HG02885 (cell line): ENCODE data around the gene POP5.
"Not testable (repeated sequence)": the region's sequence is repeated elsewhere in the genome, so short reads cannot be mapped to it uniquely, and the experiment has no call there.

Experiments
- ATAC-seq: cut with Tn5 transposase; IDR thresholded peaks from one replicate; pipeline ENCODE4 v1.9.1; 2021; ENCODE audit warnings: mild to moderate bottlenecking; ENCODE audit not compliant: unreplicated experiment, poor library complexity

POP5 gene, protein sequence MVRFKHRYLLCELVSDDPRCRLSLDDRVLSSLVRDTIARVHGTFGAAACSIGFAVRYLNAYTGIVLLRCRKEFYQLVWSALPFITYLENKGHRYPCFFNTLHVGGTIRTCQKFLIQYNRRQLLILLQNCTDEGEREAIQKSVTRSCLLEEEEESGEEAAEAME

DNA sequence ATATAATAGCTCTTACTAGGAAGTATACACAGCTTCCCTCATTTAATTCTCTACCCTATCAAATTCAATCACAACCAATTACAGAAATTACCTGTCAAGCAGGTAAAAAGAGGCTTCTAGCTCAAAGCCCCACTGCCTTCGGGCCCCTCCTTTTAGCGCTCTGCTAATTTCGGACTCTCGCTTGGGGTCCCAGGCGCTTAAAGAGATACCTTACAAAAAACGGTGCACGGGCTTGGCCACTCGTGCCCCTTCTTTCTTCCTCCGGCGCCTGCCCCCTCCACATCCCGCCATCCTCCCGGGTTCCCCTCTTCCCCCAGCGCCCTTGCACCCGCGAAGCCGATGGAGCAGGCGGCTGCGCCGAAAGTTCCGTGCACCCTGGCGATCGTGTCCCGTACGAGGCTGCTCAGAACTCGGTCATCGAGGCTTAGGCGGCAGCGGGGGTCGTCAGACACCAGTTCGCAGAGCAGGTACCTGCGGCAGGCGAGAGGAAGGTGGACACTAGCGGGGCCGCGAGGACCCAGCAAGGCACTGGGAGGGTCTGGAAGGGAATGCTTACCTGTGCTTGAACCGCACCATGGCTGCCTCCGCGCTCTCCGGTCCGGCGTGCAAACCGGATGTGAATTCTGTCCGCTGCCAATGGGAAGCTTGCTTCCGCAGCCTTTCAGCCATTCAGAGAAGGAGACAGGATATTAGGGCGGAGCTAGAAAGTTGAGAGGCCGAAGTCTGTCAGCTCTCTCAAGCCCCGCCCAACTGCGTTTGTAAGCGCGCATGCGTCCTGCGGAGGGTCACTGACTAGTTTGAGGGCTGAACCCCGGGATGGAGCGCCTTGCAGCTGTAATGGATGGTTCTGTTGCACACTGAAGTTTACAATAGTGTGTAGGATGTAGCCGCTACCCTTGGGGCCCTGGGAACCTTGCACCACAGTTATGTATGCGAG lies at the start of gene POP5:
POP5 (minus strand) TSS at position 616 of the 937 bp plus-strand sequence; CDS start at position 576, 40 bp downstream.
- peak; percentile 94 for ATAC-seq

DNA sequence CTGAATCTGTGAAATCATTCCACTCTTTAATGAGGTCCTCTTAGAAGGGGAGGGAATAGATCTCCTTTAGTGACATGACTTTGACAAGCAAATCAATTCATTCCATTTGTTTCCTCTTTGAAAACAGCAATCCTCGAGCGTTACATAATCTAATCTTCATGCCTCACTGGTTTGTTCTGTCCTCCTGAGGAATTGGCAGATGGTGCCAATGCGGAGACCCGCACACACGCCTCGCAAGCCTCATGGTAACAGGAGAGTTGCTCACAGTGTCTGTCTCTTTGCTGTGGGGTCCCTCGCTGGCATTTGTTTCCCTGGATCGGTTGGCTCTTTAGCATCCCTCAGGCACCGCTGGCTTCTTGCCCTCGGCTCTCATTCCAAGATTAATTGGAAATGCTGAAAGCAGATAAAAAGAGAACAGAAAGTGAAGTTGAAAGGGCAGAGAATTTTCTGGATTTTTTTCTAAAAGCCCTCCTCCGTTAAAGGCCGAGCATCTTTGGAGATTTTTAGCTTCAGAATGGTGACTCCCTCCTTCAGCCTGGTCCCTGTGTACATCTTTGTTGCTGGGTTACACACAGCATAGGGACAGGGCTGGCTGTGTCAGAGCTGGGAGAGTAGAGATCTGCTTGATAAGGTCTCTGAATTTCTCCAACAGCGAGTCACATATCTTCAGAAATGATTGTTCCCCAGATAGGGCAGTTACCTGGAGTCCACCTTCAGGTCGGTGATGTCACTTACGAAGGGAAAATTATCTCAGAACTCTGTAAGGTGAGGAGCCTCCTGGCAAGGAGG lies 49.1 kb upstream of the POP5 start:
- ATAC-seq, result no peak

DNA sequence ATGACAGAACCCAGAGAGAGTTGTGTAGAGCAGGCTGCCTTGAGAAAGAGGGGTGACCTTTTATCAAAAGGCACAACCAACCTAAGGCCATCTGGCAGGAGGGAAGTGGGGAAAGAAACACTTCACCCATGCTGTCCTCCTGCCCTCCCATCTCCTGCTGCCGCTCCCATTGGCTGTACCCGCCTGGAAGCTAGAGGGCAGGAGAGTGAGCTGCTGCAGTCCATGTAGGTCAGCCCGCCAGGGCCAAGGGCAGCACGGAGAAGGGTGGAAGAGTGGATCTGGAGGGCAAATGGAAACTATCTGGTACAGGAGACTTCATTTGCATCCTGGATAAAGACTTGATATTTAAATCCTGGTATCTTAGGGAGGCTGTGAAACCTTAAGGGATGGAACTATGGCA lies 47.7 kb upstream of the POP5 start:
- ATAC-seq, result no peak

DNA sequence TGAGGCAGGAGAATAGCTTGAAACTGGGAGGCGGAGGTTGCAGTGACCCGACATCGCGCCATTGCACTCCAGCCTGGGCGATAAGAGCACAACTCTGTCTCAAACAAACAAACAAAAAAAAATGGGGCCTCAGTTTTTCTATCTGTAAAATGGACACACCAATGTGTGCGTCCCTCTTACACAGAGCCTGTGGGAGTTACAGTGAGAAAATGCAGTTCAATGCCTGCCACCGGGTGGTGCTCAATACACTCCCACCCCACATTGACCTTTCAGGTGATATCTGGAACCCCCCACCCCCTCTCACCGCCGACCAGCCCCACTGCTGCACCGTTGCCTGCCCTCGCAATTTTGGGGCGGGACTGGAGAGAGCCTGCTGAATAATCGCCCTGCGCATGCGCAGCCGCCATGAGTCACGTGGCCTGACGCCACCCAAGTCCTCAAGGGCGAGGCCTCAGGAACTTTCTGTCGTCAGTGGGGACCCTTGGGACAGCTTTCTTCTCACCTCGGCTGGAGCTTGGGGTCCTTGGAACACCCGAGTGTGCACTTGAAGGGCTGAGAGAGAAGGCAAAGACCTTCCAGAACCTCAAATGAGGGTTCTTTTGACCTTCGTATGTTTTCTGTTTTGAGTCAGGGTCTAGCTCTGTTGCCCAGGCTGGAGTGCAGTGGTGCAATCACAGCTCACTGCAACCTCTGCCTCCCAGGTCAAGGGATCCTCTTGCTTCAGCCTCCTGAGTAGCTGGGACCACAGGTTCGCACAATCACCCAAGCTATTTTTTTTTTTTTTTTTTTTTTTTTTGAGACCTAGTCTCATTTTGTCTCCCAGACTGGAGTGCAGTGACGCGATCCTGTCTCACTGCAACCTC lies 44.6 kb upstream of the POP5 start:
- no peak for ATAC-seq

GRCh38 chr12:120620624-120621023 lies 39.4 kb upstream of the POP5 start:
- ATAC-seq, result no peak

- ATAC-seq, result no peak
These were observed 37.9 kb upstream of the POP5 start for GRCh38 chr12:120618954-120619615.

DNA sequence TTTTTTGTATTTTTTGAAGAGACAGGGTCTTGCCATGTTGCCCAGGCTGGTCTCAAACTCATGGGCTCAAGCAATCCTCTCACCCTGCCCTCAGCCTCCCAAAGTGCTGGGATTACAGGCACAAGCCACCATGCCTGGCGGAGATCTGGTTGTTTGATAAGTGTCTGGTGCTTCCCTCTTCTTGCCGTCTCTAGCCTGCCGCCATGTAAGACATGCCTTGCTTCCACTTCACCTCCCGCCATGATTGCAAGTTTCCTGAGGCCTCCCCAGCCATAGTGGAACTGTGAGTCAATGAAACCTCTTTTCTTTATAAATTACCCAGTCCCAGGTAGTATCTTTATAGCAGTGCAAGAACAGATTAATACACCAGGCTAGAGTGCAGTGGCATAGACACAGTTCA lies 36.6 kb upstream of the POP5 start:
- not testable (repeated sequence) for ATAC-seq

- ATAC-seq, result not testable (repeated sequence)
These were observed 36.0 kb upstream of the POP5 start for GRCh38 chr12:120617193-120617592.

GRCh38 chr12:120614848-120615247 lies 33.6 kb upstream of the POP5 start:
- no peak for ATAC-seq

DNA sequence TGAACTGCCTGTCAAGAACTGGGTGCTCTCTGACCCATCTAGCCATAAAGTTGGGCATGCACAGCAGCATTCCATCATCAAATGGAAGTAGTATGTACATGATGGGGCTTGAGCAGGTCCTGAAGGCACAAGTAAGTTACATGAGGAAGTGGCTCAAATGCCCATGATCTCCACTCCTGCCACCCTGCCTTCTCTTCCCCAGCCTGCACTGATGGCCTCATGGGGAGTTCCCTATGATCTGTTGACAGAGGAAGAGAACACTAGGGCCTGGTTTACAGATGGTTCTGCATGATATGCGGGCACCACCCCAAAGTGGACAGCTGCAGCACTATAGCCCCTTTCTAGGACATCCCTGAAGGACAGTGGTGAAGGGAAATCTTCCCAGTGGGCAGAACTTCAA lies 30.3 kb upstream of the POP5 start:
- not testable (repeated sequence) for ATAC-seq

GRCh38 chr12:120610560-120610959 lies 29.4 kb upstream of the POP5 start:
- no peak for ATAC-seq

GRCh38 chr12:120602416-120602815 lies 21.2 kb upstream of the POP5 start:
- not testable (repeated sequence) for ATAC-seq

DNA sequence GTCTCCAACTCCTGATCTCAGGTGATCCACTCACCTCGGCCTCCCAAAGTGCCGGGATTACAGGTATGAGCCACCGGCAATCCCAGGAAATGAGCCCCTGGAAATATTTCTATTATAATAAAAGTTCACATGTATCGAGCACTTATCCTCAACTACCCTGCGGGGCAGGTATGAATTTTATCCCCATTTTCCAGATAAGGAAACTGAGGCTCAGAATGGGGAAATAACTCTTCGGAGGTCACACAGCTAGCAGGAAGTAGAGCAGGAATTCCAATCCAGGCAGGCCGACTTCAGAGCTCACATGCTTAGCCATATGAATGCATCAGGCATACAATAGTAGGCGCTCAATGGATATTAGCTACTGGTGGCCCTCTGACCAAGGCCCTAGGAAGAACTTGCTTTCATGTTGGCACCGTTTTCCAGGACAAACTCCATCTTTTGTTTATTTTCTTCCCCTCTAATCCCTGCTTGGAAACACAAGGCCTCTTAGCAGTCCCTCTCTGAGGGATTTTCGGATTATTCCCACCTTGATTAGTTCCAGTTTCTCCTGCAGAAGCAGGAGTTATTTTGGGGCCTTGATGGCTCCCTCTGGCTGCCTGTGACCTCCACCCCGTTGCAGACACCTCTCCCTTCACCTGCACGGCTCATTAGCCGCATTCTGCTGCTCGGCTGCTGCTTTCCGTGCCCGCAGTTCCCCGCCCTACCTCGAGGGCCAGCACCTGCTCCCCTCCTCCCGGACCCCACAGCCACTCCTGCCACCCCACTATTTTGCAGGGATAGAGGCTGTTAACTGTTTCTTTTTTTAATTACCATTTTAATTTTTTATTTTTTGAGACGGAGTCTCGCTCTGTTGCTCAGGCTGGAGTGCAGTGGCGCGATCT lies 18.7 kb upstream of the POP5 start:
- no peak for ATAC-seq

DNA sequence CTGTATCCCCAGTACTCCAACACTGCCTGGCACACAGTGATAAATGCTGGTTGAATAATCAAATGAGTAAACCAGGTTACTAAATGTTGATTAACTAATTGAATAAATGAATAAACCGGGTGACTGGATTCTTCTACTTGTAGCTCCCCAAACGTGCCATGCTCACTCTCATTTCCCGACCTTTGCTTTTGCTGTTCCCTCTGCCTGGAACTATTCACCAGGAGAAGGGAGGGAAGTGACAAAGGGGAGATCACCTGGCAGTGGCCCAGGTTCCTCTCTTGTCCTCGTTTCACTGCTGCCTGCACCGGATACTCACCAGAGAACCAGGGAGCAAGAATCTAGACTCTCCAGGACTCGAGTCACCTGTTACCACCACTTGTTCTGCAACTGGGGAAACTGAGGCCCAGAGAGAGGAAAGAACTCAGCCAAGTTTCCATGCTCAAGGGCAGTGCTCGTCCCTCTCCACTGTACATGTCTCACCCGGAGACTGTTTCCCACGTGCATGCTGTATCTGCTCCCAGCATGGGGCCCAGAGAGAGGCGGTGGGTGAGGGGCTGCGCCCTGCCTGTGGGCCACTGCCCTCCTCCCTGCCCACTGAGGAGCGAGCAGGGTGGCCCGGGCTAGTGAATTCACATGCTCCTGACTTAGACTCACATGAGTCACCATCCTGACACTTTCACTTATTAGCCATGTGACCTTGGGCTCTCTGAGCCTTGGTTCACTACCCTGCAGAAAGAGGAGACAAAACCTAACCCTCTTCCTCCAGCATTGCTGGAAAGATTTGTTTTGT lies 17.7 kb upstream of the POP5 start:
- no peak for ATAC-seq

GRCh38 chr12:120597861-120598260 lies 16.7 kb upstream of the POP5 start:
- no peak for ATAC-seq

DNA sequence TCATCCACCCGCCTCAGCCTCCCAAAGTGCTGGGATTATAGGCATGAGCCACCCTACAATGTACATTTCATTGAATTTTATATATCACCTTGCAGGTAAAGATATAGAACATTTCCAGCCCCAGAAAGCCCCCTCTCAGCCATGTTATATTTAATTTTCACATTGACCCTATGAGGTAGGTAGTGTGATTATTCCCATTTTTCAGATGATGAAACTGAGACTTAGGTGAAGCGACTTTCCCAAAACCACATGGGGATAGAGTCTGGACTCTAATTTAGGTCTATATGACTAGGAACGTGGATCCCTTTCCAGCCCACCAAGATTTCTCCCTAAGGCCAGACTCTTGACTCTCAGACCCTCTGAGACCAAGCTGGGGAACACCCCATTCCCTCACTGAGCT lies 15.7 kb upstream of the POP5 start:
- no peak for ATAC-seq

DNA sequence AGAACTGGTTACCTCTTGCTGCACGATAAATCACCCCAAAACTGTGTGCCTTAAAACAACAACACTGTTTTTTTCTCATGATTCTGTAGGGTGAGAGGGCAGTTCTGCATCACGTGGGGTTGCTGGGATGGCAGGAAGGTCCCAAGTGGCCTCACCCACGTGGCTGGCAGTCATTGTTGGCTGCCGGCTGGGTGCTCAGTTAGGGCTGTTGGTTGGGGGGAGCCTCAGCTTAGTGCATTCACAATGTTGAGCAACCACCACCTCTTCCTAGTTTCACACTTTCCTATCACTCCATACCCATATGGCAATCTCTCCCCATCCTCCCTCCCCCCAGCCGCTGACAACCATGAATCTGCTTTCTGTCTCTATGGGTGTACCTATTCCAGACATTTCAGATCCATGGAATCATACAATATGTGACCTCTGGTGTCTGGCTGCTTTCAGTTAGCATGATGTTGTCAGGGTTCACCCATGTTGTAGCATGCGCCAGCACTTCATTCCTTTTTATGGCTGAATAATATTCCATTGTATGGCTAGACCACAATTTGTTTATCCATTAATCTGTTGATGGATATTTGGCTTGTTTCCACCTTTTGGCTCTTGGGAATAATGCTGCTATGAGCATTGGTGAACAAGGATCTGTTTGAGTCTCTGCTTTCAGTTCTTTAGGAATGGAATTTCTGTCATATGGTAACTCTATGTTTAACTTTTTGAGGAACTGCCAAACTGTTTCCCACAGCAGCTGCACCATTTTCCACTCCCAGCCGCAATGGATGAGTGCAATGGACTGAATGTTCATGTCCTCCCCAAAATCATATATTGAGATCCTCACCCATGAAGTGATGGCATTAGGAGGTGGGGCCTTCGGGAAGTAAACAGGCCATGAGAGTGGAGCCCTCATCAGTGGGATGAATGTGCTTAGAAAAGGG lies 11.2 kb upstream of the POP5 start:
- ATAC-seq, result no peak
